Glutamatergic neuron (in vitro differentiated cells): ENCODE results near the gene ZNF286A. TPM values are rescaled to one million over a fixed set of nuclear protein-coding genes. Genes with fewer than 3 reads are reported as not detected.
"Not testable (repeated sequence)": the region's sequence is repeated elsewhere in the genome, so short reads cannot be mapped to it uniquely, and the experiment has no call there.

Experiments
- DNase-seq: peaks from one replicate; pipeline ENCODE4 v3.0.0; 2022
- H3K27ac Mint-ChIP-seq: one replicate; pipeline ENCODE4 v1.8.0; 2020; ENCODE audit warnings: mild to moderate bottlenecking, mixed read lengths, inconsistent platforms; ENCODE audit not compliant: unreplicated experiment
- H3K27me3 Mint-ChIP-seq: one replicate; pipeline ENCODE4 v1.8.0; 2020; ENCODE audit warnings: mild to moderate bottlenecking, moderate library complexity, mixed read lengths, inconsistent platforms; ENCODE audit not compliant: unreplicated experiment
- H3K36me3 Mint-ChIP-seq: one replicate; pipeline ENCODE4 v1.8.0; 2020; ENCODE audit warnings: mild to moderate bottlenecking, mixed read lengths, inconsistent platforms; ENCODE audit not compliant: unreplicated experiment
- H3K4me1 Mint-ChIP-seq: one replicate; pipeline ENCODE4 v1.8.0; 2020; ENCODE audit warnings: mild to moderate bottlenecking, low read depth, mixed read lengths, inconsistent platforms; ENCODE audit not compliant: unreplicated experiment
- H3K4me3 Mint-ChIP-seq: one replicate; pipeline ENCODE4 v1.8.0; 2020; ENCODE audit warnings: mild to moderate bottlenecking, mixed read lengths, inconsistent platforms; ENCODE audit not compliant: unreplicated experiment
- H3K9me3 Mint-ChIP-seq: one replicate; pipeline ENCODE4 v1.8.0; 2020; ENCODE audit warnings: mild to moderate bottlenecking, moderate library complexity, mixed read lengths, inconsistent platforms; ENCODE audit not compliant: unreplicated experiment
- CTCF ChIP-seq: fragments of 200-600 bp; sonication (generic); IDR thresholded peaks from one replicate; pipeline ENCODE4 v1.5.0; 2021; ENCODE audit not compliant: partially characterized antibody, unreplicated experiment
- total RNA-seq: library from RNA; stranded (reverse); fragmentation: NEBNext Ultra II Directional; extraction: Animal tissue kit (Norgen Biotek cat#: 25700); gene quantifications from one replicate; pipeline ENCODE4 v1.2.1, GENCODE V29; 2021; ENCODE audit not compliant: unreplicated experiment

The ZNF286A gene
- total RNA-seq, 1 donor from 2014 or later, result 229 TPM

GRCh38 chr17:15744885-15745284 is 45.3 kb downstream of the ZNF286A start:
- Mint-ChIP-seq H3K27ac (no peak overlapping the region), H3K36me3 (peaks cover 8% of the 10 kb centered on the region), H3K4me3 (no peak overlapping the region), H3K27me3 (peaks cover 4% of the 10 kb centered on the region), H3K4me1 (no peaks in the 10 kb centered on the region), H3K9me3 (no peaks in the 10 kb centered on the region)
- DNase-seq, result no peak
- TF ChIP-seq CTCF, result no peak

GRCh38 chr17:15749403-15749802 is 49.9 kb downstream of the ZNF286A start:
- H3K27ac Mint-ChIP-seq, DNase-seq, H3K36me3 Mint-ChIP-seq, H3K4me1 Mint-ChIP-seq, H3K9me3 Mint-ChIP-seq, H3K4me3 Mint-ChIP-seq, H3K27me3 Mint-ChIP-seq: not testable (repeated sequence)

DNA sequence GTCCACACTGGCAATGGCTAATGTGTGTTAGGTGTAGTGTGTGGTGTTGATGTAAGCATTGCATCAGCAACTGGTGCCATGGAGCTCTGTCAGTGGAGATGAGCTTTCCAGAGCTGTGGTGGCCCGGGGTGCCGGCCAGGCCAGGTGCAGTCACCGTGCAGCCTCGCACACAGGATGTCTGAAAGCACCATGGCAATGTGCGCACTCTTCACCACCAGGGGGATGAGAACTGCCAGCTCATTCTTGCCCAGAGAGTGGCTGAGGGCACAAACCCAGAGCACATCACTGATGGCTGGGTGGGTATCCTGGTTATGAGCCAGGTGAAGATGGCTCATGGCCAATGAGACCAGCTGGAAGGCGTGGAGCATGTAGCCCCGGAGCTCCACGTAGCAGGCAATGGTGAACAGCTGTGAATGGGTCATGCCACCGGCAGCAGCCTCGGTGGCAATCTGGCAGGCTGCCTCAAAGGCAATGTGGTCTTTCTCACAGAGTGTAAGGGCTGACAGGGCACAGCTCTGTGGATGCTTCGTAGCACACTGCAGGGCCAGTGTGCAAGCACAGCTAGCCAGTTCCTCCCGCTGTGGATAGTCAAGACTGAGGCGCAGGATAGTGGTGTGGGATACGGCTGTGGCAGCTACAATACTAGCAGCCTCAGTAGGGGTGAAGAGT is 69.4 kb downstream of the ZNF286A start:
- not testable (repeated sequence) for DNase-seq, H3K4me1 Mint-ChIP-seq, H3K27ac Mint-ChIP-seq, H3K4me3 Mint-ChIP-seq, H3K27me3 Mint-ChIP-seq, H3K36me3 Mint-ChIP-seq, H3K9me3 Mint-ChIP-seq

Other genes starting within 250 kb of the ZNF286A start
- gene CDRT4, start 232.1 kb upstream of the ZNF286A start, total RNA-seq, result 13.1 TPM
- gene TVP23C, start 136.3 kb upstream of the ZNF286A start, total RNA-seq, result 29.4 TPM
- gene FBXW10B, start 80.0 kb upstream of the ZNF286A start, total RNA-seq, result not detected
- gene TRIM16, start 15.4 kb upstream of the ZNF286A start, total RNA-seq, result 15.9 TPM
- gene TBC1D26, start 32.5 kb downstream of the ZNF286A start, total RNA-seq, result 2.4 TPM
- gene ADORA2B, start 245.4 kb downstream of the ZNF286A start, total RNA-seq, result 0.32 TPM